Fibroblast of the conjunctiva (primary cell): Measurements from ENCODE around the gene PLEKHA8.
"Not testable (repeated sequence)": the region's sequence is repeated elsewhere in the genome, so short reads cannot be mapped to it uniquely, and the experiment has no call there.

ENCODE experiments used
- DNase-seq: peaks from one replicate; pipeline ENCODE4 v3.0.0-alpha.2; 2010; ENCODE audit warnings: low read depth

Gene PLEKHA8

GRCh38 chr7:30066687-30067086 lies 38.5 kb downstream of the PLEKHA8 start:
- DNase-seq, result no peak

DNA sequence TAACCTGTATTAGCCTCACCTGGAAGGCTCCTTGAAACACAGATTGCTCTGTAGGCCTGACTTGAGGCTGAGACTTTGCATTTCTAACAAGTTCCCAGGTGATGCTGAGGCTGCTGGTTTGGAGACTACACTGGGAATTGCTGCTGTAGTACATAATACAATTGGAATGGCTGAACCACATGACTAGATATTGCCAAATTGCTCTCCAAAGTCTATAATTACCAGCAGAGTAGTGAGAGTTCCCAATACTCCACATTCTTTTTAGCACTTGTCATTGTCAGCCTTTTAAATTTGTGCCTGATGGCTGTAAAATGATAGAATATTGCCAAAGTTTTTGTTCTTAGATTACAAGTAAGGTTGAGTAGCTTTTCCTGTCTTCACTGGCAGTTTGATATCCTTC lies 39.9 kb downstream of the PLEKHA8 start:
- peak; percentile 46 for DNase-seq

GRCh38 chr7:30069096-30069867 lies 41.1 kb downstream of the PLEKHA8 start:
- DNase-seq, result no peak

DNA sequence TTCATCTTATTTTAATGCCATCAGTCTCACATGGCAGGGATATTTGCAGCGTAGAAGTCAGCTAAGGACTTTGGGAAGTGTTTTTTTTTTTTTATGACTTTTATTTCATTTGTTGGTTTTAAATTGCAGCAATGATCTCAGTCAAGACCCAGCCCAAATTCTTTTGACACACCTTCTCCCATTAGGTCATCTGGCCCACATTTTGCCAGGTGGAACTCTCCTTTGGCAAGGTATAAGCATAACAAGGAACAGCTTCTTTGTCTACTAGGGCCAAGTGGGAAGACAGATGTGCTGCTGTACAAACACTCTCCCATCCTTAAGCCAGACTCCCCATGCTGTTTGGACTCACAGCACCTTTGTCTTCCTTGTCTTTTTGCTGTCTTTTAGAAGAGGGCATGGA lies 41.8 kb downstream of the PLEKHA8 start:
- DNase-seq, result no peak

DNA sequence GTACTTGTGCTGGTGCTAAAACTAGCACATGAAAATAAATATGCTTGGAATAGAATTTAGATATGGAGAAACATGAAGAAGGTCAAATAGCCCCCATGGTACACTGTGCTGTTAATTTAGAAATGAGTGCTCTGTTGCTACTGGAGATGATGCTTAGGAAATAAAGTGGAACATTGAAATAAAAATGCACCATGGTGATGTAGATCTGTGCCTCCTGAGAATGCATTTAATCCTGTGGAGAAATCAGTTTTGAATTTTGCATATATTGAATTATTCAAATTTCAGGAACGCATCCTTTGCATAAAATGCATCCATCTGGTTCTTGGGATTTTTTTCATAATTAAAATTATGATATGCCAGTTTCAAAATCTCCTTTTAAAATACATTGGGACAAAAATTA lies 44.5 kb downstream of the PLEKHA8 start:
- no peak for DNase-seq

- peak; percentile 33 for DNase-seq
Measured at GRCh38 chr7:30074422-30075030, 46.3 kb downstream of the PLEKHA8 start.

GRCh38 chr7:30076411-30076810 lies 48.2 kb downstream of the PLEKHA8 start:
- DNase-seq, result no peak

GRCh38 chr7:30078280-30078679 lies 50.1 kb downstream of the PLEKHA8 start:
- DNase-seq, result no peak

- DNase-seq, result no peak
Measured at GRCh38 chr7:30079880-30080279, 51.7 kb downstream of the PLEKHA8 start.

- DNase-seq, result no peak
Measured at GRCh38 chr7:30080818-30081217, 52.6 kb downstream of the PLEKHA8 start.

GRCh38 chr7:30082686-30083085 lies 54.5 kb downstream of the PLEKHA8 start:
- no peak for DNase-seq

DNA sequence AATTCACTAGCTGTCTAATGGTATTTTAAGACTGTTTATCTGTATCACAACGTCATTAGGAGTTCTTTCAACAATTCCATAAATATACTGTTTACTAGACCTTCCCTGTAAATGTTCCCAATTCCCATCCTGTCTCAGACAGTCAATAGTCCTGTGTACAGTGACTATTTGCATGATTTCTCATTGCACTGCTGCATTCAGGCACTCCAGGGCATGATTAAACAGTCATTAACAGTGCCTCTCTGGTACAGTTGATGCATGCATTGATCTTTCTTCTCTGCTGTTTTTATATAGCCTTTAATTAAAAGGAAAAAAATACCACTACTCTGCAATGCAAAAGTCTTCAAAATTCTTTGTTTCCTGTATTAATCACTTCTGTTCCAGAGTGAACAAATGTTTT lies 55.1 kb downstream of the PLEKHA8 start:
- DNase-seq, result no peak

DNA sequence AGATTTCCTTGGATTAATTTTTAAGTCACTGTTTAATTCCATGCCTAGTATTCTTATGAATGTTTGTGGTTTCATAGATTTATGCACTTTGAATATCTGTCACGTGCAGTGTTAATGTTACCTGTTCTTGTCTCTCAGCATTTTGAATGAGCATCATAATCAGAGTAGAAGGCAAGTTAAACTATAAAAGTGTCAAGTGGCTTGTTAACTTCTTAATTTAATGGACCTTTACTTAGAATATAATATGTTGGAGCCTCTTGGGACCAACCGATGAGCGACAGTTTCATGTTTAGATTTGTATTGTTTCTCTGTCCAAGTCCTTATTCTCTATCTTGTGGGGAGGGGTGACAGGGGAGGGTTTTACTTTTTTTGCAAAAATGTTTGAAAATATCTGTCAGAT lies 56.0 kb downstream of the PLEKHA8 start:
- no peak for DNase-seq

DNA sequence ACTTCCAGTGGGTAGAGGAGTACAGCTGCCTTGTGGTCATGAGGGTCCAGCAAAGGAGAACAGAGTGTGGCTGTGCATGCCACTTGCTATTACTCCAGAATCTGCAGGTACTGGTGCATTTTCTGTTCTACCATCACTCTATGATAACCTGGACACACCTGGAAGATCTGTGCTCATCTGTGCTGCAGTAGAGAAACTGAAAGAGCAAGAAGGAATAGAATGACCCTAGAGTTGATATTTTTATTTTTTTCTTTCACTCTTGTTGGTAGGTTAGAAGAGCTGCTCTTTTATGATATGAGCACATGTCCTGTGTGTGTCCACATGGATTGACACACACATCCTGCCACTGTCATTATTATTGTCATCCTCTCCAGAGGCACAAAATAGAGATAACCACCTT lies 58.3 kb downstream of the PLEKHA8 start:
- DNase-seq, result no peak

- DNase-seq, result no peak
Measured at GRCh38 chr7:30087371-30087770, 59.2 kb downstream of the PLEKHA8 start.

- DNase-seq, result no peak
Measured at GRCh38 chr7:30088362-30088761, 60.1 kb downstream of the PLEKHA8 start.

DNA sequence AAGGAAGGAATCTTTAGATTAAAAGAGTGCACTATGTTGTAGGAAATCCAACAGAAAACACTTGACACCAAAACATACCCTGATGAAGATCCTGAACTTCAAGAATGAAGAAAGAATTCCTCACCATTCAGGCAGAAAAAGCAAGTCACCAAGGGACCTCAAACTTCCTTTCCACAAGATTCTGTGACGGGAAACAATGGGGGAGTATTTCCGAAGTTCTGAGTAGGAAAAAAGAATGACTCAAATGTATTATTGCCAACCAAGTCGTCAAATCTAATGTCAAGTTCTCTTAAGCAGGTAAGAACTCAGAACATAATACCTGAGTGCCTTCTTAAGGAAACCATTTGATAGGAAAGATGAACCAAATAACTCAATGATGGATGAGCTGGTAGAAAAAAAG lies 61.9 kb downstream of the PLEKHA8 start:
- no peak for DNase-seq

DNA sequence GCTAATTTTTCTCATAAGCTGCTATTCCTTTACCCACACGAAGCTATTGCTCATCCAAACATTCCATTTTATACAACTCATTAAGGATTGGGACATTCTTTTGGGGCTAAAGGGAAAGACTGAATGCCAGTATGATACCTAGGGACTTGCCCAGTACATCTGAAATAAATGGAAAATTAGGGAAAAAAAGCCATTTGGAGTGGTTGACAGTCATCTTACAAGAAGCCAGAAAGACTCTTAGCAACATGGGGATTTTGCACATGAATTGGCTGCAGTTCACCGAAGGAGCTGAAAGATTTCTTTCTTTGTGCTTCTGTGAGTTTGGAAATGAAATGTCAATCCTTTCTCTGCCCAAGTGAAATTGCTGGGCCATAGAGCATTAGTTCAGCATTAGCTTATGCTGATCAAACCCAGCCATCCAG lies 63.3 kb downstream of the PLEKHA8 start:
- peak; percentile 57 for DNase-seq

GRCh38 chr7:30091987-30092386 lies 63.8 kb downstream of the PLEKHA8 start:
- no peak for DNase-seq

DNA sequence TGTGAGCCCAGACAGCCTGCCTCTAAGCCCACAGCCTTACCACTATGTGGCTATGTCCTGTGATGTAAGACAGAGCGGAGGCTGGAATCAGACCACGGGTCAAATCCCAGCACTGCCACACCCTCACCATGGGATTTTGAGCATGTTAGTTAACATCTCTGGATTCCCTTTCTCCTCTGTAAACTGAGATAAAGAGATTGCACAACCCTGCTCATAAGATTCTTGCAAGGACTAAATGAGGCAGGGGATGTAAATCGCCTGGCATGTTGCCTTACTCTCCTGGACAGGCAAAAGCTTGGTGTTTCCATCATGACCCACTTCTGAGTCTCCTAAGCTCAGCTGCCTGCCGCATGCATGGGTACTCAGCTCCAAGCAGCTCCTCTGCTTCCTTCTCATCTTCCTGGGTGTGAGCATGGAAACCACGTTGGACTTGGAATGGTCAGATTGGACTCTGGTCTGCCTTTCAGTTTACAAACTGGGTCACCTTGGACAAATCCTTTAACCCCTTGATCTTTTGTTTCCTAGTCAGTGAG lies 65.3 kb downstream of the PLEKHA8 start:
- DNase-seq, result peak; percentile 20

- not testable (repeated sequence) for DNase-seq
Measured at GRCh38 chr7:30098599-30098998, 70.4 kb downstream of the PLEKHA8 start.

- no peak for DNase-seq
Measured at GRCh38 chr7:30102281-30102680, 74.1 kb downstream of the PLEKHA8 start.

DNA sequence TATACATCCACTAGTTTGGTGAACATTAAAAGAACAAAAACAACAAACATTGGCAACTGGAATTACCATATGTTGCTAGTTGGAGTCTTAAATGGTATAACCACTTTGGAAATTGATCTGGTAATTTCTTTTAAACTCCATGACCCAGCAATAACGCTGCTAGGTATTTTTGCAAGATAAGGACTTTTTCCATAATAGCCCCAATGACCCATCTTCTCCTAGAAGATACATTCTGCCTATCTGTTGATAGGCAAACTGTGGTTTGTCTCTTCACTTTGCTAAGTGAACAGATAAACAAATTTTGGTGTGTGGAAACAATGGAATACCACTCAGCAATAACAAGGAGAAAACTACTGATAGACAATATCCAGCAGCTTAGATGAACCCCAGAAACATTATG lies 75.9 kb downstream of the PLEKHA8 start:
- DNase-seq, result no peak
